Stimulated activated CD4-positive, alpha-beta T cell treated with anti-CD3 and anti-CD28 coated beads, Interleukin-4, amount 100 ng/mL, for 48 hours (primary cell): ENCODE results near the gene C6orf89.

Experiments
- DNase-seq, 2 donors: peaks; one replicate each; pipeline ENCODE4 v3.0.0-alpha.2; 2020; ENCODE audit warnings: low read depth in 2 of 2

Gene C6orf89

GRCh38 chr6:36885461-36886401 is at the start of gene C6orf89:
TSS of gene C6orf89 (plus strand) at chr6:36885952. CDS start at chr6:36899445, 13,493 bp downstream.
- DNase-seq, result peak; percentile 94

DNA sequence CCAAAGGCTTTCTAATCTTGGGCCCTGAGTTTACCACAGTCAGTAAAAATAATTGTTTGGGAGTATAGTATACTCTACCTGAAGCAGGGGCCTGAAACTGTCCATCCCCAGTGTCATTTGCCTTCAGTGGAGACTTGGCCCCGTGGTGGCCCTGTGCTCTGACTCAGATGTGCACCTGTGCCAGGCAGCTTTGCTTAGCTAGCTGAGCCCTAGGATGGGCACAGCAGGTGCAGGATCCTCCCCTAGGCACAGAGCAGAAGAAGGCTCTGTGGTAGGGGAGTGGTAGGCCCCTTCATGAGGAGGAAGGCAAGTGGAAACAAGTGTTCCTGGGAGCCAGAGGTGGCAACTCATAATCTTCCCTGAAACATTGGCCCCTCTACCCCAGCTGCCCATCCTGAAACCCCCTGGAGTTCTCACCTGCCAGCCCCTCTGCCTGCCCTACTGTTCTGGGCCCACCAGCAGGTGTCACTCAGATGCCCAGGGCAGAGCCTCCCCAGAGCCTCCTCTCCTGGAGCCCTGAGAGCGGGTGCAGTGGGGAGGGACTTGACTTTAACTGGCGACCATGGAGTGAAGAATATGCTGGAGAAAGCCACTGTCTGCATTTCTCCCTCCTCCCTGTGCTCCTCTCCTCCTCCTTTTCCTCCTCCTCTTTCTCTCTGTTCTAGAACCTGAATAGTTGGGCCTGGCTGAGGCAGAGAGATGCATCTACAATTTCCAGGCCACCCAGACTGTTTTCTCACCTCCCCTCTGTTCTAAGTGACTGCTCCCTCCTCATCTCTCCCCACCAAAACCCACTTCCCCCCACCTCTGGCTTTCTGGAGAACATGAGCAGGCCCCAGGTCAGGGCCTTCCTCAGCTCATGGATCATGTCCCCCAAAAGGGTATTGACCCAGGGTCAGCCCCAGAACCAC is 49.4 kb upstream of the C6orf89 start:
- DNase-seq, result no peak

DNA sequence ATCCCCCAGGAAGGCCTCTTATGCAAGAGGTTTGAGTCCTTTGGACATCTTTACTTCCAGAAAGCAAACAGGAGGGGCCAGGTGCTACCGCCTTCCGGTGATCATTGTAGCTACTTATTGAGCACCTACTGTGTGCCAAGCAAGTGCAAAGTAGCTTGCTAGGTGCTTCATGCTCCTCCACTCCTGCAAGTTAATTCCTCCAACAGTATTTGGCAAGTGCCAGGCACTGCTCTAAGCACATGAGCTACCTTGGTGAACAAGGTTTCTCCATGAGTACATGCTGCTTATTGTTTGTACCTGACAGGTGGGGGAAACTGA is 48.8 kb upstream of the C6orf89 start:
- no peak for DNase-seq

- DNase-seq, result no peak
Measured at GRCh38 chr6:36837686-36838085, 48.1 kb upstream of the C6orf89 start.

- no peak for DNase-seq
Measured at GRCh38 chr6:36838896-36839748, 46.6 kb upstream of the C6orf89 start, which contains the start of gene CPNE5. TSS of gene CPNE5 (minus strand) at chr6:36839444. CDS start at chr6:36839377, 67 bp downstream.

DNA sequence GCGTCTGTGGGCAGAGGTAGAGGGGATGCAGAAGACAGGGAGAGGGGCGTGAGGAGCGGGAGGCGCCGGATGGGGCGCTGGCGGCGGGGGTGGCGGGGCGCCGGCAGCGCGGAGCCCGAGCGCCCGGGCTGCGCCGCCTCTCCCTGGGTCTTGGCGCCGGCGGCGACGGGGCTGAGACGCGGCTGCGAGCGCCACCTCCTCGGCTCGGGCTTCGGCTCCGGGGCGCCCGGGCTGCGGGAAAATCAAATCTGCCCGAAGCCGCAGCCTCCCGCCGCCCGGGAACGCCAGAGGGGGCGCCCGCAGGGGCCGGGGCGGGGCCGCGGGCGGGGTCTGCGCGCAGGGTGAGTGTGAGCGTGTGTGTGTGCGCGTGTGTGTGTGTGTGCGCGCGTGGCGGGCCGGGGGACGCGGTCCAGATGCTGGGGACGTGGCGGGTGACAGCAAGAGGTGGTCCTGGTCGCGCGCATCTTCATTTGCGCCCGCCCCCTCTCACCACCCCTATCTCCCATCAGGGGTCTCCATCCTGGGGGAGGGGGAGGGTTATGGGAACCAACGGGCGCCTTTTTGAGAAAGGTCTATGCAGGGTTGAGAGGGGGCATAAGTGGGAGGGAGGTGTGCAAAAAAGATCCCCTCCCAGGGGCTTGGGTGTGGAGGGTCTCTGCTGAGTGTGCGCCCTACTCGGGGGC is 45.9 kb upstream of the C6orf89 start:
- peak; percentile 24 to 32 for DNase-seq

- DNase-seq, result peak in 1 of 2 donors; percentile 8
Measured at GRCh38 chr6:36840432-36841403, 45.0 kb upstream of the C6orf89 start.

DNA sequence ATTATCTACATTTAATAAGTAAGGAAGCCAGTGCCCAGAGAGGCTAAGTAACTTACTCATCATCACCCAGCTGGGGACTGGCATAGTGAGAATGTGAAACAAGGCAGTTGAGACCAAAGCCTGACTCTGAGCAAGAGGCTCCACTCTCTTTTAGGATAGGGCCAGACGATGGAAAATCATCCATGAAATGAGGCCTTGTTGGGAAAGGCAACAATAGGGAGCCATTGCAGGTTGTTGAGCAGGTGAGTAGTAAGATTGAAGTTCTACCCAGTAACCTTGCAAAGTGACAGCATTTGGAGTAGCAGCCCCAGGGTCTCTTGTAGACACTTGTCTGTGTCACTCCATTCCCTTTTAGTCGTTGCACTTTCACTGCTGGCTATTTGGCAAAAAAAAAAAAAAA is 44.0 kb upstream of the C6orf89 start:
- DNase-seq, result no peak

DNA sequence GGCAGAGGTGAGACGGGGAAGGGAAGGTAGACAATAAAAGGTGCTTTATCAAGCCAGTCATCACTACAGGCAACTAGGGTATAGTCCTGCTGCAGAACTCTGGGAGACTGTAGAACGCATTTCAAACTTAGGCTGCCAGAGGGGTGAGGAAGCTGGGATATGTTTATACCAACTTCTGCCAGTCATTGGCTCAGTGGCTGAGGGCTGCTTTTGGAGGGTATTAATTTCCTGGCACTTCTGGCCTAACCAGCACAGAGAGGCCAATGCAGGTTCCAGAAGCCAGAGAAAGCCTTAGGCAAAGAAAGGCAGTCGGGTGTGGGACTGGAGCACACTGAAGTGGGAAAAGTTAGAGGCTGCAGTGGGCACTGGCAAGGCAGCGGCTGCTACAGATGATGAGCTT is 42.6 kb upstream of the C6orf89 start:
- no peak for DNase-seq

- no peak for DNase-seq
Measured at GRCh38 chr6:36844232-36845170, 41.3 kb upstream of the C6orf89 start.

DNA sequence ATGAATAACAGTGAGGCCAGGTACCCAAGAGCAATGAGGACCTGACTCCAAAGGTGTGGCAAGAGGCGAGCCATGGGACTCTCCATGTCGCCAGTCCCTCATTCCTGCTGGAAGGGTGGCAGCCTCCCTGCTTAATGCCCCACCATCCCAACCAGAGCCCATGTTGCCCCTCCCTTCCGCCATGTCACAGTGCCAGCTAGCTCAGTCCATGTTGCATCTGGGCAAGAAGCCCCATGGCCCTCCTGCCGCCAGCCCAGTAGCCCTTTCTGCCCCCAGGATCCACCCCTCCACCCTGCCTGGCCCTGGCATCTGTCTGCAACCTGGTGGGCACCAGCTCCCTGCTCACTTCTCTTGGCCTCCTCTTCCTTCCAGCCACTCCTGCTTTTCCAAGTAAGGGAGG is 40.5 kb upstream of the C6orf89 start:
- DNase-seq, result no peak

DNA sequence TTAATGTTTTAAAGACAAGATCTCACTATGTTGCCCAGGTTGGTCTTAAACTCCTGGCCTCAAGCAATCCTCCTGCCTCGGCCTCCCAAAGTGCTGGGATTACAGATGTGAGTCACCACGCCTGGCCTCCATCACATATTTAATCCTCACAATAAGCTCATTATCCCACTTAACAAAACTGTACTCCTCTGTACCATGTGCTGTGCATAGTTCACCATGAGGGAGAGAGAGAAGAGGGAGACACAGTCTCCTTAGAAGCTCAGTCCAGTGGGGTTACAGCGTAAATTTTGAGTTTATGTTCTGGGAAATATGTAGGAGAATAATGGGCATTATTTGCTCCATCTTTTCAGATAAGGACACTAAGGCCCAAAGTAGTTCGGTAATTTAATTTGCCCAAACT is 38.6 kb upstream of the C6orf89 start:
- no peak for DNase-seq

GRCh38 chr6:36847991-36848390 is 37.8 kb upstream of the C6orf89 start:
- DNase-seq, result no peak

DNA sequence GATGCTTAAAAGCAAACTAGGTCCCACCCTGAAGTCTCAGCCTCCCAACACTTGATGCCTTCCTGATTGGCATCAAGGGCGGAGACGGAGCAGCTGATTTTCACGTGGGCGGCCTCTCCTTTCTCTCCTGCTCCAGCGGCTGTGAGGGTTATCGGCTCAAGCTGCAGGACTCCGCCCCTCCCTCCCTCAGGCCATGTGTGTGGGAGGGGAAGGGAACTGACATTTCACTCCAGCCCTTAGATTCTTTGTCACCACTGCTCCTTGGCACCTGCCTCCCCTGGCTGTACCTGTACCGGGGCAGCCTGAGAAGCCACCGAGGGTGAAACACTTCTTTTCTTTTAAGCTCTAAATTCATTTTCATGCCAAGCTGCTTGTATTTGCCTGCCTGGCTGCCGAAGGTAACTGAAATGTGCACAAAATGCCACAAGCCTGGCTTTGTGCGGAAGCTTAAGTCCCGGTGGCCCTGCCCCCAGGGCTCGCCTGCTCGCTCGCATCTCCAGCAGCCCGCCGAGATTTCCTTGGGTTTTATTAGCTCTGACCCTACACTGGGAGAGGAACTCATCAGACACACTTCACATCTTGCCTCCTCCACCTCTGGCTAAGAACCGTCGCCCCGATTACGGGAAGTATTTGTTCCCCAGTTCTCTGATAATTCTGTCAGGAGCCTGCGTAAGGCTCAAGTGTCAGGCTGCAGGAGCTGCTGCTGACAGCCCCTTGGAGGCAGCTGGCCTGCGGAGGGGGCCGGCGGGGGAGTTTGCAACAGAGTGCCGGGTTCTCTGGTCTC is 36.9 kb upstream of the C6orf89 start:
- DNase-seq, result no peak

DNA sequence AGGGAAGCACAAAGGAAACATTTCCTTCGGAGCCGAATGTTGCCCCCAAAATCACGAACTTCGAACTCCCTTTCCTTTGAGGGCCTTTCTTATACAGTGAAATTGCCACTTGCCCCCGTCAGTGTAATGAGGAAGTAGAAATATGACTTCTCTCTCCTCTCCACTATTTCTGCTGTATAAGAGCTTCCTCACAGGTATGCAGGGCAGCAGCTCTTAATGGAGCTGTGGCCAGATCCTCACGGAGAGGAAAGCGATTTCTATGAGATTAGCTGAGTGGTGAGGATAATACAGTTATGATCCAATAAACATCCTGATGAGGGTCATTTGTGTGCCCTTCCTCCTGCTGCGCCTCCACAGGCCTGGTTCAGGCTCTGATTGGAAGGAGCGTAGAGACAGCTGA is 35.7 kb upstream of the C6orf89 start:
- DNase-seq, result no peak

DNA sequence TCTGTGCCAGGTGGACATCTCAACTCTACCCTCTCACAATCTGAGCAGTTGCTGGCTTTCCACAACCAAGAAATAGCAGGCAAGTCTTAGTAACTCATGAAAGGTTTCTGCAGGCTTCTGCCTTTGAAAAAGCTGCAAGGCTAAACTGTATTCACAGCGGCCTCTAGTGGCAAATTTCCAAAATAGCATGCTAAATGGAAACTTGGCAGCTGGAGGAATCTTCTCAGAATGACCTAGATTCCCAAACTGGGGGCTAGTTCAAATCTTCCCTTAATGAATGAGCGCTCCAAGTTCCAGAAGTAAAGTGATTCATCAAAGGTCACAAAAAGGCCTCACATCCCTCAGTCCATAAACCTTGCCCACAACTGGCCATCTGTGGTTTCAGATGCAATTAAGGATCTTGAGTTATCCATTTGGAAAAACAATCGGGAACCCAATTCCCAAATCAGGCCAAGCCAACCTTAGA is 34.6 kb upstream of the C6orf89 start:
- DNase-seq, result no peak

DNA sequence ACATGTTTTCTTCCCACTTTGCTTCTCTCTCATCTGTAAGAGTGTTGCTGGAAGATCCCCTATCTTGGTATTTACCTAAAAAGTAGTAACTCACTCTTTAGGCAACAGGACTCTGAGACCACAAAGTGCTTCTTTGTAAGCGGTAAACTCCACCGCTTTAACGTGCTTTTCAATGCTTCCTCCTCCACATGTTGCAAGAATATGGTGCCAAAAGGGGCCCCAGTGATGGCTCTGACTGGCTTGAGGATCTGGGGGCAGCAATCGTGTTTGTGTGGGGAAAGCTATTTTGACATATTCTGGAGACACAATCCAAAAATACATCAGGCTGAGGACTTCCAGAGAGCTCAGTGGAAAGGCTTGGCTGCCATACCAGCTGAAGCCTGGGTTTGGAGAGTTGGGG is 34.1 kb upstream of the C6orf89 start:
- DNase-seq, result no peak
